Body of pancreas (tissue), 4 donors: ENCODE data around the gene TIMD4.

Experiments
- POLR2A ChIP-seq, 3 donors: fragments of 450-650 bp; IDR thresholded peaks; one replicate each; pipeline ENCODE4 v1.6.1; 2016; ENCODE audit warnings: antibody characterized with exemption in 3 of 3, mild to moderate bottlenecking in 2 of 3
- TF ChIP-seq, protein P1 (sequence below), 7 experiments: fragments of 450-650 bp in 4 of 7; fragments of 200-600 bp in 3 of 7; sonication (generic) in 3 of 7; IDR thresholded peaks; one replicate each; pipeline ENCODE4 v1.5.1; 2016 to 2019; ENCODE audit warnings: antibody characterized with exemption in 7 of 7

DNA sequence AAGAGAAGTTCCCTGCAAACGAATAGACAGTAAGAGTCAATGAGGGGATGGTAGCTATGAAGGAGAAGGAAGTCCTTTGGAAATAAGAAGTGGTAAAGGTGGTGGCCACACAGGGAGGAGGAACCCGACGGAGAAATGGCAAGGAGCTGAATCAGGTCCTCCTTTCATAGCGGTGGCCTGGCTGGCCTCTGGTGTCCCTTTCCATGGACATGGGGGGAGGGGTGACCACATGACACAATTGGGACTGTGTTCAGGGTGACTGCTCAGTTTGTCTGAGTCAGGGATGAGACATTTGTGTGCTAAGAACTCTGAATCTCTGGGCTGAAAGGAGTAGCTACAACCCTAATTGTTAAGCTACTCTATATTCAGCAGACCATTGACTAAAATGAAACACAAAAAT, 28.7 kb upstream of the TIMD4 start:
- TF ChIP-seq, protein P1, sequence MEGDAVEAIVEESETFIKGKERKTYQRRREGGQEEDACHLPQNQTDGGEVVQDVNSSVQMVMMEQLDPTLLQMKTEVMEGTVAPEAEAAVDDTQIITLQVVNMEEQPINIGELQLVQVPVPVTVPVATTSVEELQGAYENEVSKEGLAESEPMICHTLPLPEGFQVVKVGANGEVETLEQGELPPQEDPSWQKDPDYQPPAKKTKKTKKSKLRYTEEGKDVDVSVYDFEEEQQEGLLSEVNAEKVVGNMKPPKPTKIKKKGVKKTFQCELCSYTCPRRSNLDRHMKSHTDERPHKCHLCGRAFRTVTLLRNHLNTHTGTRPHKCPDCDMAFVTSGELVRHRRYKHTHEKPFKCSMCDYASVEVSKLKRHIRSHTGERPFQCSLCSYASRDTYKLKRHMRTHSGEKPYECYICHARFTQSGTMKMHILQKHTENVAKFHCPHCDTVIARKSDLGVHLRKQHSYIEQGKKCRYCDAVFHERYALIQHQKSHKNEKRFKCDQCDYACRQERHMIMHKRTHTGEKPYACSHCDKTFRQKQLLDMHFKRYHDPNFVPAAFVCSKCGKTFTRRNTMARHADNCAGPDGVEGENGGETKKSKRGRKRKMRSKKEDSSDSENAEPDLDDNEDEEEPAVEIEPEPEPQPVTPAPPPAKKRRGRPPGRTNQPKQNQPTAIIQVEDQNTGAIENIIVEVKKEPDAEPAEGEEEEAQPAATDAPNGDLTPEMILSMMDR (IDR thresholded peaks at IDR 0.05) = no peak
- TF ChIP-seq POLR2A (IDR thresholded peaks at IDR 0.05) = no peak
